ENCODE data around the gene POLR2J3.
"Not testable (repeated sequence)": the region's sequence is repeated elsewhere in the genome, so short reads cannot be mapped to it uniquely, and the experiment has no call there.

- not testable (repeated sequence) for TF ChIP-seq CTCF, POLR2A (IDR thresholded peaks at IDR 0.05)
These were observed 9.3 kb upstream of the POLR2J3 start for GRCh38 chr7:102581722-102582121.

All from adrenal gland (tissue), 5 donors.